GM13977 (cell line): ENCODE data around the gene SCYGR8.

Experiments
- DNase-seq: peaks from one replicate; pipeline ENCODE4 v3.0.0; 2012; ENCODE audit warnings: low spot score
- in situ Hi-C: fragments of 300-500 bp; cut with MboI; formaldehyde crosslinking; loops from one replicate; pipeline ENCODE4 v1.12.0; 2022; ENCODE audit warnings: low sequenced_read_pairs, low pct_unique_long_range_greater_than_20kb, mixed read lengths, inconsistent platforms; ENCODE audit not compliant: unreplicated experiment
- TF ChIP-seq, protein P1 (sequence below): IDR thresholded peaks from 2 replicates; pipeline ENCODE4 v1.5.1; 2012; ENCODE audit warnings: mild to moderate bottlenecking, control low read depth; ENCODE audit not compliant: insufficient read depth; ENCODE audit errors: extremely low read depth, missing control alignments

The SCYGR8 gene

GRCh38 chr2:227774011-227774624 is 28.4 kb downstream of the SCYGR8 start:
- TF ChIP-seq, protein P1, sequence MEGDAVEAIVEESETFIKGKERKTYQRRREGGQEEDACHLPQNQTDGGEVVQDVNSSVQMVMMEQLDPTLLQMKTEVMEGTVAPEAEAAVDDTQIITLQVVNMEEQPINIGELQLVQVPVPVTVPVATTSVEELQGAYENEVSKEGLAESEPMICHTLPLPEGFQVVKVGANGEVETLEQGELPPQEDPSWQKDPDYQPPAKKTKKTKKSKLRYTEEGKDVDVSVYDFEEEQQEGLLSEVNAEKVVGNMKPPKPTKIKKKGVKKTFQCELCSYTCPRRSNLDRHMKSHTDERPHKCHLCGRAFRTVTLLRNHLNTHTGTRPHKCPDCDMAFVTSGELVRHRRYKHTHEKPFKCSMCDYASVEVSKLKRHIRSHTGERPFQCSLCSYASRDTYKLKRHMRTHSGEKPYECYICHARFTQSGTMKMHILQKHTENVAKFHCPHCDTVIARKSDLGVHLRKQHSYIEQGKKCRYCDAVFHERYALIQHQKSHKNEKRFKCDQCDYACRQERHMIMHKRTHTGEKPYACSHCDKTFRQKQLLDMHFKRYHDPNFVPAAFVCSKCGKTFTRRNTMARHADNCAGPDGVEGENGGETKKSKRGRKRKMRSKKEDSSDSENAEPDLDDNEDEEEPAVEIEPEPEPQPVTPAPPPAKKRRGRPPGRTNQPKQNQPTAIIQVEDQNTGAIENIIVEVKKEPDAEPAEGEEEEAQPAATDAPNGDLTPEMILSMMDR = peak; percentile 56
- peak; percentile 38 for DNase-seq
- in situ Hi-C loops = loop anchor here (25.0 kb wide), 2 partner anchors 287 to 637 kb away; no protein-coding TSS in a partner anchor

DNA sequence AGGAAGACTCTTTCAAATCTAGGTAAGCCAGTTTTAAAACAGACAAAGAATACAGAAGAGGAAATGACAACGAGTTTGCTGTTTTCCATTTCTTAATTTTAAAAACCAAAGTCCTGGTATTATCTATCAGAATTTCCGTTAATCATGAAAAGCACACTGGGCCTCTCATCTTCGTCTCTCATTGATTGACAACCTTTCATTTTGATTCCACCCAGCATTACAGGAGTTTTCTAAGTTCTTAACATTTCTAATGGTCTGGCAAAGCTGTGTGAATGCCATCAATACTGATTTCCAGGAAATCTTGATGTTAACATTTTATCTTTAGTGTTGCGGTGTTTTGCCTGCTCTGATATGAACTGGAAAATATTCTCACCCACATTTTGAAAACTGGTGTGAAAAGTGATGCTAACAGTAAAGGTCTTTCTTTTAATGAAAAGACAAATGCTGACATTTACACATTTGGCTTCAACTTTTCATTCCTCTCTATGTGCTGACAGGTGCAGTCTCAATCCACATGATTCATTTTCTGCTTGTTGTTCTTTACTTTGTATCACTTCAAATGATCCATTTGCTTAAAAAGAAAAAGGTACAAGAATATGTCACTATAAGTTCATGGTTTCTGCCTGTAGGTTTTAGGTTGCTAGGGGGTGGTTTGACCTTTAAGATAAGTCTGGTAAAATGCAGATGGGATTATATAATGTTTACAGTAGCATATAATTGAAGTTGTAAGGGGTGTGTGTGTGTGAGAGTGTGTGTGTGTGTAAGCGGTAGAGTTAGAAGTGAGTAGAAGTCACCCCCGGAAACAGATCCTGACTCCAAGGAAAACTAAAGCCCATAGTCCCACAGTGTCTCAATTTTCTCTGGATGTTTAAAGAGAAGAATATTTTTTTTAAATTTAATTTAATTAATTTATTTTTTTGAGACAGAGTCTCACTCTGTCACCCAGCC is 29.5 kb downstream of the SCYGR8 start:
- DNase-seq = no peak
- TF ChIP-seq, protein P1 = no peak
- in situ Hi-C loops = loop anchor here (25.0 kb wide), 2 partner anchors 288 to 638 kb away; no protein-coding TSS in a partner anchor

DNA sequence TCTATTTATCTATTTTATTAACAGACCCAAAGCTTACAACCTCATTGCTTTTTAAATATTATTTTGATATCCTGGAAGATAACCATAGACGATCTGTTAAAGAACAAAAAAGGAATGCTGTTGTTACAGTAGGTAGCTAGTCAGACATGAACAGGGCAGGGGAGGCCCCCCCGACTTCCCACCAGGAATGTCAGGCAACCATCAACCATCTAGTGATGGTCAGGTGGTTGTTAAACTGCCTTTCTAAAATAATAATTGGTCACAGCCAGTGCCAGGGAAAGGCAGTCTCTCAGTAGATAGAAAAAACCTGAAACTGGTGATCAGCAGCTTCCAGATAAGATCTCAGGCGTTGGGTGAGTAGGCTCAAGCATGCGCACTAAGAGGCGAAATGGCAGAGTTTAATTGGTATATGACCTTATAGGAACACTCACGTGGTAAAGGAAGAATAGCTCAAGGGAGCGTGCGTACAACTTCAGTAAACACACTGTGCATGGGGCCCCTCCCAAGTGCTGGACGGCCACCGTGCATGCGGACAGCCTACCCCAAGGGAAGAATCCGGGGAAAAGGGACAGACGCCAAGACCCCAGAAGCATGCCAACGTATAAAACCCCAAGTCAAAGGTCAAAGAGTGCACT is 35.4 kb downstream of the SCYGR8 start:
- DNase-seq = no peak
- TF ChIP-seq, protein P1 = no peak
- in situ Hi-C loops = no loop called here

- in situ Hi-C loops = no loop called here
- TF ChIP-seq, protein P1 = no peak
- no peak for DNase-seq
Measured at GRCh38 chr2:227781841-227782240, 36.1 kb downstream of the SCYGR8 start.

DNA sequence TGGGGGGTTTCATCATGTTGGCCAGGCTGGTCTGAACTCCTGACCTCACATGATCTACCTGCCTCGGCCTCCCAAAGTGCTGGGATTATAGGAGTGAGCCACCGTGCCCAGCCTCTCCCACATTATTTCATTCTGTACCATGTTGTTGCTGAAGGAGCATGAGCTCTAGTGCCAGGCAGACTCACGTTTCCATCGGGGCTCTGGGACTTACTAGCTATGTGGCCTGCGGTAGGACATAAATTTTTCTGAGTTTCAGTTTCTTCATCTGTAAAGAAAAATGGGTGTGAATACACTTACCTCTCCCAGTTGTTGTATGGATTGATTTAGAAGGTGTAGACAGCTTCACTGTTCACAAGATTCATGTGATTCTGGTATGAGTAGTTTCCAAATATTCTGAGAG is 37.1 kb downstream of the SCYGR8 start:
- TF ChIP-seq, protein P1 = no peak
- DNase-seq = no peak
- in situ Hi-C loops = no loop called here

DNA sequence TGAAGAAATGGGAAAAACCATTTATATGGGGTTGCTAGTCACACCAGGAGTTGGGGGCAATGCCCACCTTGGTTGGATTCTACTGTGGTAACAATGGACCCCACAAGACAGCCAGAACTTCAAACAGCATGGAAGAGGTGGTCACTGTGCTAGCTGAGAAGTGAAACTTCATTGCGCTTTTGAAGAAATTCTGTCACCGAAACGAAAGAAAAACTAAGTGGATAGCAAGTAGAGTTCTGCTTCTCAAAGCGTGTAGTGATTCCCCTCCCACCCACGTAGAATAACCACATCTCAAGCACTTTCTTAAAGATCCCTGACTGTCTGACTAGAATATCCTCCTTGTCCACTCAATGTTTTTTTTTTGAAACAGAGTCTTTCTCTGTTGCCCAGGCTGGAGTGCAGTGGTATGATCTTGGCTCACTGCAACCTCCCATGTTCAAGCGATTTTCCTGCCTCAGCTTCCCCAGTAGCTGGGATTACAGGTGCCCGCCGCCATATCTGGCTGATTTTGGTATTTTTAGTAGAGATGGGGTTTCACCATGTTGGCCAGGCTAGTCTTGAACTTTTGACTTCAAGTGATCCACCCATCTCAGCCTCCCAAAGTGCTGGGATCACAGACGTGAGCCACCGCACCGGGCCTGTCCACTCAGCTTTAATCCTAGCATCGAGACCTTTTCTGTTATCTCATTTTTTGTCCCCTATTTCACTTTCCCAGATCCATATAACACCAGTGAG is 37.9 kb downstream of the SCYGR8 start:
- DNase-seq = peak; percentile 75
- in situ Hi-C loops = no loop called here
- TF ChIP-seq, protein P1 = no peak
